NCI-H1930 (cell line): ENCODE results near the gene SOX13.

Experiments
- DNase-seq, 2 experiments: peaks; one replicate each; lab custom pipeline; 2025; lab: John Stamatoyannopoulos, UW

Gene SOX13

GRCh38 chr1:204107892-204108291, 35.0 kb downstream of the SOX13 start:
- no peak for DNase-seq

GRCh38 chr1:204108312-204109141, 35.6 kb downstream of the SOX13 start:
- peak; percentile 30 to 47 for DNase-seq

GRCh38 chr1:204110894-204111633, 38.1 kb downstream of the SOX13 start:
- DNase-seq: no peak

GRCh38 chr1:204112876-204113730, 40.2 kb downstream of the SOX13 start:
- DNase-seq: no peak

GRCh38 chr1:204113896-204114295, 41.0 kb downstream of the SOX13 start:
- no peak for DNase-seq

- DNase-seq: no peak
Observed at GRCh38 chr1:204114606-204115005, 41.7 kb downstream of the SOX13 start.

GRCh38 chr1:204115116-204115515, 42.2 kb downstream of the SOX13 start:
- DNase-seq: no peak

- no peak for DNase-seq
Observed at GRCh38 chr1:204116539-204116938, 43.6 kb downstream of the SOX13 start.

GRCh38 chr1:204121840-204122555, 49.1 kb downstream of the SOX13 start:
- DNase-seq: no peak

- DNase-seq: no peak
Observed at GRCh38 chr1:204123376-204123775, 50.5 kb downstream of the SOX13 start.

- no peak for DNase-seq
Observed at GRCh38 chr1:204124639-204125038, 51.7 kb downstream of the SOX13 start.

GRCh38 chr1:204125759-204126351, 52.9 kb downstream of the SOX13 start:
- no peak for DNase-seq

- DNase-seq: no peak
Observed at GRCh38 chr1:204126386-204126785, 53.5 kb downstream of the SOX13 start.

GRCh38 chr1:204126956-204127355, 54.0 kb downstream of the SOX13 start:
- DNase-seq: no peak

- peak; percentile 20 to 37 for DNase-seq
Observed at GRCh38 chr1:204127597-204128242, 54.8 kb downstream of the SOX13 start.

GRCh38 chr1:204128464-204128963, 55.6 kb downstream of the SOX13 start:
- DNase-seq: no peak

GRCh38 chr1:204128964-204129896, 56.3 kb downstream of the SOX13 start:
- peak; percentile 41 to 63 for DNase-seq

GRCh38 chr1:204130178-204130577, 57.3 kb downstream of the SOX13 start:
- no peak for DNase-seq
